Embryonic facial prominence (tissue), 1 donor: ENCODE results near the gene RARA.

Experiments
- DNase-seq: peaks from one replicate; pipeline ENCODE4 v3.0.0-alpha.2; 2016; ENCODE audit errors: extremely low spot score

RARA gene

GRCh38 chr17:40315678-40316570, 6.9 kb downstream of the RARA start:
- DNase-seq: no peak

DNA sequence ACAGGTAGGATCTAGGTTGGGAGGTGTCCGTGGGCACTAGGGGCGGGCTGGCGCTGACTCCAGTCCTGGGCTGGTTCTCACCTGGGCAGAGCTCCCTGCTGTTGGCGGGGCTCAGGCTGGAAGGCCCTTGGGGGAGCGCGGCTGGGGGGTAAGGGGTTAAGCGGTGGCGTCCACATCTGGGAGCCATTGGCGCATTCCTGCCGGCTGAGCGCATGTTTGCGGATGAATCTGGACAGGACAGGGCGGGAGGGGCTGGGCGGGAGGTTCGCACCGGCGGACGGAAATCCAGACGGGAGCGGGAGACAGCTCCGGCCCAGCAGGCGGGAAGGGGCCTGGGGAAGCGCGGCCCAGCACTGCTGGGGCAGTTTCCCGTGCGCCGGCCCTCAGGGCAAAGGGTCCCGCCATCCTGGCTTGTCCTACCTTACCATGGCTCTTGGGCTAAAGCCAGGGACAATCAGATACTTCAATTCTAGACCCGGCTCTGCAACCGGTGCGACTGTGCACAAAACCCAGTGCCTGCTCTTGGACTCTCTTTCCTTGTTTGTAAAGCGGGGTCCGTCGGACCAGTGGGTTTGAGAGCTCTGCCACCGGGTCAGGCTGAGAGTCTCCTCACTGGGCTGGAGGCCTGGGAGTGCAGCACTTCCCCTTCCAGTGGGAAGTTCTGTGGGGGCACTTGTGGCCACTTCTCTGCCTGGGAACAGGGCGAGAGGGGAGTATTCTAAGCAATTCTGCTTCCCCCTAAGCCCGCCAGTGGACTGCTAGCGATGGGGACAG, 7.8 kb downstream of the RARA start:
- DNase-seq: no peak

DNA sequence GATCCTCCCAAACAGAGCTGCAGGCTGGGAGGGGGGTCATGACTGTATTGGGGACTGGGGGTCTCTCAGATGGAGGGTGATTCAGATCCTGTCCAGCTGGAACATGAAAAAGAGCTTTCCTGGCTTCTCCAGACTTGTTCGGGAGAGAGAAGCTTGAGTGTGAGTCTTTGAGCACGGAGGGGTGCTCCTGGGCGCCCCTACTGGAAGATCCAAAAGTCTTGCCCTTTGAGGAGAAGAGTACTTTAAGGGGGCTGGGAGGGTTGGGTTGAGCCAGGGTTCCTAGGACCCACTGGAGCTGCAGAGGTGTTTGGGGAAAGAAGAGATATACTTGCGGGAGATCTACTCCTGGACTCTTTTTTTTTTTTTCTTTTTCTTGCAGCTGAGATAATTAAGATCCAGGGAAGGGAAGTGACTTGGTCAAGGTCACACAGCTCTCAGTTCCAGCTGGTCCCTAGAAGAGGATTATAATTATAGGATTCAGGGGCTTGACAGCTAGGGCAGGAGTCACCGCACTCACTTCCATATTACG, 8.4 kb downstream of the RARA start:
- no peak for DNase-seq

GRCh38 chr17:40317880-40318829, 9.2 kb downstream of the RARA start:
- DNase-seq: peak; percentile 93

- DNase-seq: no peak
Observed at GRCh38 chr17:40318830-40319391, 9.9 kb downstream of the RARA start.

DNA sequence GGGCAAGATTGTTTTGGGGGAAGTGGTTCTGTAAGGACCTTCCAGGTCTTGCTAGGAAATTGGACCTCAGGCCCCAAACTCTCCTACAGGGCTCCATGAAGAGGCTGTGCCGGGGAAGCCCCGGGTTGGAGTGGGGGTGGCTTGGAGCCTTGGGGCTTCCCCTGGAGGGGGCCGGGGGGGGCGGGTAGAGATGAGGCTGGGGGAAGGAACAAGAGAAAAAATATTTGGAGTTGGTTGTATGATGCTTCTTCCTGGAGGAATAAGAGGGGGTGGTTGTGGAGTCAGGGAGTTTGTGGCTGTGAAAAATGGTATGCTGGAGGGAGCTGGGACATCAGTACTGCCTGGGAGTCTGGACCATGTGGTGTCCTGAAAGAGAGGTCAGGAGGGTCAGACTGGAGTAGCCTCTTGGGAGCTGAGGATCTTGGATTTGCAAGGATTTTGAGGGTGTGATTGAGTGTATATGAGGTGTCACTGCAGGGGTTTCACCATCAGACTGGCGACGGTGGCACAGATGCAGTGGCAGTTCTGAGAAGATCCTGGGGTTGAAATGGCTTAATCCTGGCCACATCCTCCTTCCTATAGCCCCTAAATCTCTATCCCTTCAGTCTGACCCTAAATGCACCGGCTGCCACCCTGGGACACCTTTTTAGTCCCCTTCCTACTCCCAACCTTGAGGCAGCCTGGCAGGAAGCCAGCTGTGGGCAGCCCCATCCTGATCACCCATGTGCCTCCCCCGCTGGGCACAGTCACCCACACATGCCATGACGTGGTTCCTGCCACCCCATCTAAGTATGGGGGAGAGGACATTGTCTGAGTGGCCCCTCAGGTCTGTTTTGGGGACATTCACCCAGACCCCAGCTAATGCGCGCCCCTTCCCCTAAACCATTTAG, 10.9 kb downstream of the RARA start:
- DNase-seq: no peak

DNA sequence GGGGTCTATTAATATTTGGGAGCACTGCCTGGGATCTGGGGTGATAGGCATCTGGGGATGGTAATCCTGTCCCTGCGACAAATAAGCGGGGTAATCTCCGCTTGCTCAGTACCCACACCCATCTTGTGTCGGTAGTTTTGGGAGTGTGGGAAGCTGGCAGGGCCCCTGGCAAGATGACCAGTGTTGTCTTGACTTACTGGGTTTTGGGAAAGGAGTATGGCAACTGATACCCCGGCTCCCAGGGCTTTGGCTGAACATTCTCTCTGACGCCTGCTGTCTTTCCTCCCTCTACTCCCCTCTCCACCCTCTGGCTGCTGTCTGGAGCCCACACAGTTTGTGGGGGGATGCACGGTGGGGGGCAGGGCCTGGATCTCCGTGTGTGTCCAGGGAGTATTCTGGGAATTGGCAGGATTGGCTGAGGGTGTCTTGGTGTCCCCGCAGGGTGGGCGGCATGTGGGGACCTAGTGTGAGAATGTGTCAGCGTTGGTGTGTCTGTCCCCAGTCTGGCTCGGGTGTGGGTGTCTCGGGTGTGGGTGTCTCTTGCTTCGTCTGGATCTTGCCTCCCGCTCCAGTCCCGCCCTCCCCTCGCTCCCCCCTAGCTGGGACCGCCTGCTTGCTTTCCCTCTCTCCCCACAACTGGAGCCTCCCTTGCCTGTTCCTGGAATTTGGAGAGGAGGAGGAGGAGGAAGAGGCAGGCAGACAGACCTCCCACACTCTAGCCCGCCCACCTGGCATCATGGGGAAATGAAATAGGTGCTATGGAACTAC, 12.0 kb downstream of the RARA start:
- DNase-seq: peak; percentile 86

DNA sequence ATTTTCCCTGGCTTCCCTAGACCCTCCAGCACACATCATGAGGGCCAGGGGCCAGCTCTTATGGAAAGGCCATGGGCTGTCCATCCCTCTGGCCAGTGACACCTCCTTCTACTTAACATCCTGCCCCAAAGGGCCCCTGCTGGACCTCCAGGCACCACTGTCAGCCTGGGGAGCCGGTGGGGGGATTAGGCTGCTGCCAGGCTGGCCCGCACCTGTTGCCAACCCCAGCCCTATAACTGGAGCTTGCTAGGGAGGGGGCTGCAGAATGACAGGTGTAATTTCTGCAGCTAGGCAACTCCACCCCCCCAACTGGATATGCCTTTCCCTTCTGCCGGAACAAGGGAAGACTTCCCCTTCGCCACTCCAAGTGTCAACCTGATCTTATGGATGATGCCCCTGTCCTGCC, 12.5 kb downstream of the RARA start:
- no peak for DNase-seq

GRCh38 chr17:40321961-40322357, 13.0 kb downstream of the RARA start:
- no peak for DNase-seq

GRCh38 chr17:40322358-40323315, 13.7 kb downstream of the RARA start:
- DNase-seq: peak; percentile 84

DNA sequence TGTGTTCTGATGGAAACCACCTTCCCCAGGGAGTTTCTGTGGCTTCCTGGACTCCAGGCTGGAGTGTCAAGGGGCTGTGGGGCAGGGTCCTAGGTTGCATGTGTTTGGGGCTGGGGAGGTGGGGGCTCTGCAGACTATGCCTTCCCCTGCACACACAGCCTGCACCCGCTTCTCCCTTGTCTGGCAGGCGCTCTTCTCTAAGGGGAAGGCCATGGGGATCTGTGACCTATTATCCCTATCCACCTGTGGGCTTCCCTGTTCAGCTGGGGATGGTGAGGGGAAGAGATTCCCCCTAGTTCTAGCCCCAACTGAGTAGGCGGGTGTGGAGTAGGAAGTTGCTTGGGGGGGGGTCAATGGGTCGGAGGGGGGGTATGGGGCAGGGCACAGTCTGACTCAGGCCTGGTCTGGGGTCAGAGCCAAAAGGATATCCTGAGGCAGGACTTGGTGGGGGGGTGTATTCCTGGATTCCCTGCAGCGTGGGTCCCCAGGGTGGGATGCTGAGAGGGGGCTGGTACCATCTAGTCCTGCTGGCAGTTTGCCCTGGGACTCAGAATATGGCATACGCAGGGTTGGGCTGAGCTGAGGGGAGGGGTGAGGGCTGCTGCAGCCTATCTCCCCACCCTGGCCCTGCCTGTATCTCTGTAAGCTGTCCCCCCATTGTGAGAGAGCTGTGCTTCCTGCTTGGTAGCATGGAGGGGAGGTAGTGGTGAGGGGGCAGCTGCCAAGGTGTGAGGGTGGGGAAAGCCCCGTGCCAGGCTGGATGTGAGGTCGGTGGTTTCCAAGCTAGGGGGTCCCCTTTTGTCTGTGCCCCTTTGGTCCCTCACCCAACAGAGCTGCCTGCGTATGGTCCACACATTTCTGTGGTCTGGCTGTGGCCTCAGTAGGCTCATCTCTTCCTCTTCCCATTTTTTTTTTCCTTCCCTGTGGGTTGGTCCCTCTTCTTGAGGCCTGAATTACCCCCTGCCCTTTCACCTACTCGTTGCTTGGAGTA, 14.7 kb downstream of the RARA start:
- no peak for DNase-seq

GRCh38 chr17:40325156-40326013, 16.4 kb downstream of the RARA start:
- no peak for DNase-seq

DNA sequence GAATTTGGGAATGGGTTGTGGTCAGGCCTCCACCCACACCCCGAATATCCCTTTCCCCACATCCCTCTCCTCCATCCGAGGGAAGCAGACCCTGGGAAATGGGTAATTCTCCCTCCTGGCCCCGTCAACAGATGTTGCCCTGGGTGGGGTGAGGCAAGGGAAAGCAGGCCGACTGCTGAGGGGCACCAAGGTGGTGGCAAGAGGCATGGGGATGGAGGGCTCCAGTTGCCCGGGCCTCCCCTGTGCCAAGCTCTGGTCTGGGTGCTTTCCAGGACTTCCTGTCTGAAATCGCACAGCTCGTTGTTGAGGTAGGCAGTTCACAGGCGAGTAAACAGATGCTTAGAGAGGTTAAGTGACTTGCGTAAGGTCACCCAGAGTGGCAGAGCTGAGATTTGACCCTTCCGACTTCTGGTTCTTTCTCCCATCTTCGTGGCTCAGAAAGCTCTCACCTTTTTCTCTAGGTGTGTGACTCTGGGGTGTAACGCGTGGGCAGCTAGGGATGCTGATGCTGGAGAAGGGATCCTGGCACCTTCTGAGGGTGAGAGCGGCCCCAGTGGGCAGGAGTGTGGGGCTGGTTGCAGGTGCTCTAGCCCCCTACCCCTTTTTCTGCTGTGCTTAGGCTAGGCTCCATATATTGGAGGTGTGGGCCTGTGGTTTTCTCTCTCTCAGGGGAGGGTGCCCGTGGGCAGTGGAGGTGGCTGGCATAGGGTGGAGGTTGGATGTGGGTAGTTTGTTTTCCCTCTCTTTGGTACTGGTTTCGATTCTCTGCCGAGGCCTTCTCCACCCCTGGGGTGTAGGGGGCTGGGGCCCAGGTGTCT, 17.2 kb downstream of the RARA start:
- no peak for DNase-seq

GRCh38 chr17:40326832-40327199, 17.8 kb downstream of the RARA start:
- no peak for DNase-seq

DNA sequence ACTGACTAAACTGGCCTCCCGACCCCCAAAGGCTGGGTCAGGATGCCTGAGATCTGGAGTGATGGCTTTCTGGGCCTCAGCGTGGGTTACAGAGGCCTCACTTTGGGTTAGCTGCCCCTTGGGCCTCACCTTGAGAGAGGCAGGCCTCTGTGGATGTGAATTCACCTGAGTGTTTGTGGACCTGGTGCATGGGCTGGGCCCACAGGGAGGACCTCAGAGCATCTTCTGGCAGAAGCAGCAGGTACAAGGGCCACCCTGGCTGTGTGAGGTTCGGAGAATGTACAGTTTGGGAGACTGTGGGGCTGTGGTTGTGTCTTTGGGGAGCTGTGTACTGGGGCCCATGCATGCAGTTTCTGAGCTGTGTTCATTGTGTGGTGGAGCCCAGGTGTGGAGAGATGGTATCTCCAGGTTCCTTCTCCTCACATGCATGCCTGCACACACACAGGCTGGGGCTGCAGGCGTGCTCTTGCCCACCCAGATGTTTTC, 18.3 kb downstream of the RARA start:
- DNase-seq: no peak
